HEK293 (cell line): ENCODE results near the gene SLCO1B3.

ENCODE experiments used
- CTCF ChIA-PET: fragments of 350-600 bp; formaldehyde crosslinking; extraction: SDS; loops from one replicate; lab custom pipeline; 2021; ENCODE audit warnings: antibody characterized with exemption; lab: Yijun Ruan, JAX
- POLR2A ChIA-PET: fragments of 300-600 bp; formaldehyde crosslinking; extraction: SDS; loops from one replicate; lab custom pipeline; 2020; ENCODE audit warnings: antibody characterized with exemption, inconsistent platforms; lab: Yijun Ruan, JAX
- H3K27ac ChIP-seq: fragments of 200-500 bp; sonication (Bioruptor generic); 2 replicates; pipeline ENCODE4 v1.5.1; 2014; ENCODE audit warnings: low read depth, low read length, control low read depth, inconsistent platforms; ENCODE audit errors: extremely low read depth
- H3K36me3 ChIP-seq, 2 experiments: fragments of 200-500 bp in 1 of 2; sonication (Bioruptor generic) in 1 of 2; 1 replicate in 1 of 2; 2 replicates in 1 of 2; pipeline ENCODE4 v1.5.1; 2014 to 2017; ENCODE audit warnings: inconsistent platforms in 2 of 2, low read length in 2 of 2; ENCODE audit not compliant: control insufficient read depth in 2 of 2, insufficient read depth in 1 of 2
- H3K4me1 ChIP-seq: fragments of 200-500 bp; sonication (Bioruptor generic); 2 replicates; pipeline ENCODE4 v1.5.1; 2014; ENCODE audit warnings: mild to moderate bottlenecking, low read length, inconsistent platforms; ENCODE audit not compliant: control insufficient read depth, insufficient read depth
- H3K4me3 ChIP-seq: 2 replicates; pipeline ENCODE4 v1.5.1; 2011; ENCODE audit warnings: low read depth, mild to moderate bottlenecking, control low read depth, low read length, moderate library complexity
- H3K9me3 ChIP-seq: fragments of 200-500 bp; sonication (Bioruptor generic); 2 replicates; pipeline ENCODE4 v1.5.1; 2014; ENCODE audit warnings: low read depth, low read length, inconsistent platforms; ENCODE audit not compliant: control insufficient read depth, insufficient read depth
- EGR2 ChIP-seq: fragments of 450-650 bp; formaldehyde crosslinking; IDR thresholded peaks from 2 replicates; pipeline ENCODE4 v1.5.1; 2016; ENCODE audit warnings: low read depth, missing biosample characterization, missing genetic modification characterization
- FEZF1 ChIP-seq: fragments of 450-650 bp; formaldehyde crosslinking; IDR thresholded peaks from 2 replicates; pipeline ENCODE4 v1.5.1; 2016; ENCODE audit warnings: missing biosample characterization, missing genetic modification characterization
- MEIS1 ChIP-seq: sonication (generic); formaldehyde crosslinking; IDR thresholded peaks from 2 replicates; pipeline ENCODE4 v1.8.1; 2022; ENCODE audit warnings: missing genetic modification reagents, mild to moderate bottlenecking, borderline replicate concordance
- SCRT2 ChIP-seq: fragments of 450-650 bp; formaldehyde crosslinking; IDR thresholded peaks from 2 replicates; pipeline ENCODE4 v1.5.1; 2016; ENCODE audit warnings: missing biosample characterization, missing genetic modification characterization
- SP3 ChIP-seq: fragments of 450-650 bp; formaldehyde crosslinking; IDR thresholded peaks from 2 replicates; pipeline ENCODE4 v1.5.1; 2016; ENCODE audit warnings: missing biosample characterization, missing genetic modification characterization
- SP7 ChIP-seq: fragments of 450-650 bp; formaldehyde crosslinking; IDR thresholded peaks from 2 replicates; pipeline ENCODE4 v1.5.1; 2016; ENCODE audit warnings: missing biosample characterization, missing genetic modification characterization
- TCF7L2 ChIP-seq: IDR thresholded peaks from 2 replicates; pipeline ENCODE4 v1.6.1; 2011; ENCODE audit warnings: low read depth, mild to moderate bottlenecking, inconsistent platforms, low read length, moderate library complexity, borderline replicate concordance
- TRIM28 ChIP-seq: IDR thresholded peaks from 2 replicates; pipeline ENCODE4 v1.6.1; 2011; ENCODE audit warnings: low read length, control low read depth, borderline replicate concordance
- ZBTB1 ChIP-seq: fragments of 450-650 bp; formaldehyde crosslinking; IDR thresholded peaks from 2 replicates; pipeline ENCODE4 v1.5.1; 2016; ENCODE audit warnings: missing biosample characterization, missing genetic modification characterization
- ZEB2 ChIP-seq: fragments of 450-650 bp; formaldehyde crosslinking; IDR thresholded peaks from 2 replicates; pipeline ENCODE4 v1.5.1; 2016; ENCODE audit warnings: missing biosample characterization, missing genetic modification characterization
- ZNF133 ChIP-seq: fragments of 450-650 bp; formaldehyde crosslinking; IDR thresholded peaks from 2 replicates; pipeline ENCODE4 v1.5.1; 2016; ENCODE audit warnings: missing biosample characterization, missing genetic modification characterization
- ZNF157 ChIP-seq: fragments of 450-650 bp; formaldehyde crosslinking; IDR thresholded peaks from 2 replicates; pipeline ENCODE4 v1.5.1; 2016; ENCODE audit warnings: missing biosample characterization, missing genetic modification characterization
- ZNF211 ChIP-seq: fragments of 450-650 bp; formaldehyde crosslinking; IDR thresholded peaks from 2 replicates; pipeline ENCODE4 v1.5.1; 2016; ENCODE audit warnings: low read depth, missing biosample characterization, missing genetic modification characterization
- ZNF350 ChIP-seq: fragments of 450-650 bp; formaldehyde crosslinking; IDR thresholded peaks from 2 replicates; pipeline ENCODE4 v1.5.0; 2017; ENCODE audit warnings: missing biosample characterization, mild to moderate bottlenecking, missing genetic modification characterization
- ZNF501 ChIP-seq: fragments of 450-650 bp; formaldehyde crosslinking; IDR thresholded peaks from 2 replicates; pipeline ENCODE4 v1.5.1; 2016; ENCODE audit warnings: missing biosample characterization, missing genetic modification characterization
- ZNF560 ChIP-seq: fragments of 450-650 bp; formaldehyde crosslinking; IDR thresholded peaks from 2 replicates; pipeline ENCODE4 v1.5.1; 2017; ENCODE audit warnings: missing biosample characterization, missing genetic modification characterization, borderline replicate concordance
- ZNF571 ChIP-seq: fragments of 450-650 bp; formaldehyde crosslinking; IDR thresholded peaks from 2 replicates; pipeline ENCODE4 v1.5.0; 2017; ENCODE audit warnings: missing biosample characterization, missing genetic modification characterization
- ZNF623 ChIP-seq: fragments of 450-650 bp; formaldehyde crosslinking; IDR thresholded peaks from 2 replicates; pipeline ENCODE4 v1.5.1; 2016; ENCODE audit warnings: missing biosample characterization, missing genetic modification characterization
- ZNF654 ChIP-seq: fragments of 450-650 bp; formaldehyde crosslinking; IDR thresholded peaks from 2 replicates; pipeline ENCODE4 v1.5.1; 2016; ENCODE audit warnings: low read depth, missing biosample characterization, missing genetic modification characterization
- ZNF791 ChIP-seq: fragments of 450-650 bp; formaldehyde crosslinking; IDR thresholded peaks from 2 replicates; pipeline ENCODE4 v1.5.1; 2016; ENCODE audit warnings: missing biosample characterization, missing genetic modification characterization
- ZNF792 ChIP-seq: fragments of 450-650 bp; formaldehyde crosslinking; IDR thresholded peaks from 2 replicates; pipeline ENCODE4 v1.5.1; 2016; ENCODE audit warnings: missing biosample characterization, missing genetic modification characterization
- ZNF837 ChIP-seq: fragments of 450-650 bp; formaldehyde crosslinking; IDR thresholded peaks from 2 replicates; pipeline ENCODE4 v1.5.1; 2016; ENCODE audit warnings: missing biosample characterization, missing genetic modification characterization
- ZSCAN23 ChIP-seq: fragments of 450-650 bp; formaldehyde crosslinking; IDR thresholded peaks from 2 replicates; pipeline ENCODE4 v1.5.1; 2016; ENCODE audit warnings: missing biosample characterization, missing genetic modification characterization
- ZSCAN30 ChIP-seq: fragments of 450-650 bp; IDR thresholded peaks from 2 replicates; pipeline ENCODE4 v1.5.1; 2018; ENCODE audit warnings: missing biosample characterization, mild to moderate bottlenecking, missing genetic modification characterization, moderate library complexity
- ZXDB ChIP-seq: fragments of 450-650 bp; formaldehyde crosslinking; IDR thresholded peaks from 2 replicates; pipeline ENCODE4 v1.5.1; 2016; ENCODE audit warnings: missing biosample characterization, missing genetic modification characterization
- TF ChIP-seq, protein P1 (sequence below): fragments of 450-650 bp; formaldehyde crosslinking; IDR thresholded peaks from 2 replicates; pipeline ENCODE4 v1.5.1; 2016; ENCODE audit warnings: missing biosample characterization, missing genetic modification characterization
- TF ChIP-seq, protein P2 (sequence below): fragments of 450-650 bp; formaldehyde crosslinking; IDR thresholded peaks from 2 replicates; pipeline ENCODE4 v1.5.1; 2016; ENCODE audit warnings: missing biosample characterization, missing genetic modification characterization, low read depth
- TF ChIP-seq, protein P3 (sequence below): fragments of 450-650 bp; formaldehyde crosslinking; IDR thresholded peaks from 2 replicates; pipeline ENCODE4 v1.5.1; 2016; ENCODE audit warnings: missing biosample characterization, missing genetic modification characterization

The SLCO1B3 gene

DNA sequence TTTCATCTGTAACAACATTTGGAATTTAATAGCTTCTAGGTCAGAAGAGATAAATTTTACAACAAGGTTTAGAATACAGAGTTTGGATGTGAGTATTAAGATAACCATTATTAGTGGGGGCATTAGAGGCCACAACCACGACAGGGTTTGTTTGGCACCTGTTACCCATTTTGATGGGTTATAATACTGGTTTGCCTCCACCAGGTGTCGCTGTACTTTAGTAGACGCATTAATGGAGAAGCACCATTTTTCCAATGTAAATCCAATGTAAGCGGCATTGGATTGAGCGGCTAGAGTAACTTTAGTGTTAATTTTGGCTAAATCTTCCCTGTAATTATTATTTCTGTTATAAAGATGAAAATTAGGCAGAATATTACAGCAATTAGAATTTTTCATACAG is 136.2 kb downstream of the SLCO1B3 start:
- no peaks in the 10 kb centered on the region for H3K36me3 ChIP-seq
- ChIA-PET CTCF (interaction anchor here (0.7 to 1.1 kb wide), 4 partner anchors 9 to 400 kb away, joined by 3 to 4 read pairs (median 3); no protein-coding TSS in a partner anchor), POLR2A (no interaction called here)
- no peak overlapping the region for H3K27ac ChIP-seq
- no peak overlapping the region for H3K4me3 ChIP-seq
- H3K4me1 ChIP-seq = no peaks in the 10 kb centered on the region
- TF ChIP-seq ZNF133 (tag by site-specific recombination) (no peak), ZBTB1 (tag by site-specific recombination) (no peak), ZSCAN23 (tag by site-specific recombination) (no peak), SCRT2 (peak; percentile 62), ZNF791 (tag by site-specific recombination) (no peak), EGR2 (tag by site-specific recombination) (no peak), TRIM28 (no peak), ZXDB (tag by site-specific recombination) (no peak), TCF7L2 (no peak), ZNF211 (no peak), FEZF1 (tag by site-specific recombination) (no peak), ZSCAN30 (tag by site-specific recombination) (no peak), ZNF654 (tag by site-specific recombination) (peak; percentile 22; the same call in 1 of the 2 replicates)
- no peaks in the 10 kb centered on the region for H3K9me3 ChIP-seq

DNA sequence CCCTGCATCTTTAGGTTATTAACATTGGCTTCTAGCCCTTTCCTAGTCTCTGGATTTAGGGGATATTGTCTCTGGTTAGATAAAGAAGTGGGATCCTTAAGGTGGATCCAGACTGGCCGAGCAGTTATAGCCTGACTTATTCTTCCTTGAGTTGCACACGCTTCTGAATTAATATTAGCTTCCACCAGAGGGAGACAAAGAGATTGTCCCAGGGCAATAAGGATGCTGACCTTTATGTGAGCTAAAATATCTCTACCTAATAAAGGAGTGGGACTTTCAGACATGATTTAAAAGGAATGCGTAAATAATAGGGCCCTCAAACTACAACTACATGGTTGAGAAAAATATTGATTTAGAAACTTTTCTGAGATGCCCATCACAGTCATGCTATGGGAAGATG is 139.7 kb downstream of the SLCO1B3 start:
- ChIA-PET POLR2A (no interaction called here), CTCF (interaction anchor here (0.6 to 2.0 kb wide), 14 partner anchors 8 to 1064 kb away, joined by 3 to 6 read pairs (median 4); no protein-coding TSS in a partner anchor)
- no peak overlapping the region for H3K4me3 ChIP-seq
- no peaks in the 10 kb centered on the region for H3K4me1 ChIP-seq
- H3K27ac ChIP-seq = no peak overlapping the region
- H3K36me3 ChIP-seq = no peaks in the 10 kb centered on the region
- TF ChIP-seq ZNF837 (tag by site-specific recombination) (no peak), ZNF501 (tag by site-specific recombination) (no peak), ZNF792 (tag by site-specific recombination) (no peak)
- TF ChIP-seq, all 188 proteins: peak for 0
- no peaks in the 10 kb centered on the region for H3K9me3 ChIP-seq

DNA sequence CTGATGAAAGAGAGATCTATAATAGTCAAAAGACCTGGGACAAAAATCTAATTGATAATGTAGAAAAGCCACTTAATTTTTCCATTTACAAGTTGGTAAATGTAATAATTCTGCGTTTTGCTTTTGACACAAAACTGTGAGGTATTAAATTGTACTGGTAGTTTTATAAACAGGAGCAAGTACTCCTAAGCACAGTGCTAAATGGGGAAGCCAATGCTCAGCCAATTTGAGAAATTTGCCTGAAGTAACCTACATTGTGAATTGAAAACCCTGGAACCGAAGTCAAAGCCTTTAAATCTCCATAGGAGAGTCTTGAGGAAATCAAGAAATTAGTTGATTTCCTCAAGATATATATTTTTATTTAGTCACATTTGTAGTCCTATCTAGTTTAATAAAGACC is 152.8 kb downstream of the SLCO1B3 start:
- no peaks in the 10 kb centered on the region for H3K36me3 ChIP-seq
- no peak overlapping the region for H3K27ac ChIP-seq
- H3K9me3 ChIP-seq = no peaks in the 10 kb centered on the region
- no peaks in the 10 kb centered on the region for H3K4me1 ChIP-seq
- no peak overlapping the region for H3K4me3 ChIP-seq
- CTCF ChIA-PET = no interaction called here
- POLR2A ChIA-PET = no interaction called here
- no peak for TF ChIP-seq ZNF350 (tag by site-specific recombination)
- no peak for TF ChIP-seq ZNF560 (tag by site-specific recombination)
- TF ChIP-seq, protein P1, sequence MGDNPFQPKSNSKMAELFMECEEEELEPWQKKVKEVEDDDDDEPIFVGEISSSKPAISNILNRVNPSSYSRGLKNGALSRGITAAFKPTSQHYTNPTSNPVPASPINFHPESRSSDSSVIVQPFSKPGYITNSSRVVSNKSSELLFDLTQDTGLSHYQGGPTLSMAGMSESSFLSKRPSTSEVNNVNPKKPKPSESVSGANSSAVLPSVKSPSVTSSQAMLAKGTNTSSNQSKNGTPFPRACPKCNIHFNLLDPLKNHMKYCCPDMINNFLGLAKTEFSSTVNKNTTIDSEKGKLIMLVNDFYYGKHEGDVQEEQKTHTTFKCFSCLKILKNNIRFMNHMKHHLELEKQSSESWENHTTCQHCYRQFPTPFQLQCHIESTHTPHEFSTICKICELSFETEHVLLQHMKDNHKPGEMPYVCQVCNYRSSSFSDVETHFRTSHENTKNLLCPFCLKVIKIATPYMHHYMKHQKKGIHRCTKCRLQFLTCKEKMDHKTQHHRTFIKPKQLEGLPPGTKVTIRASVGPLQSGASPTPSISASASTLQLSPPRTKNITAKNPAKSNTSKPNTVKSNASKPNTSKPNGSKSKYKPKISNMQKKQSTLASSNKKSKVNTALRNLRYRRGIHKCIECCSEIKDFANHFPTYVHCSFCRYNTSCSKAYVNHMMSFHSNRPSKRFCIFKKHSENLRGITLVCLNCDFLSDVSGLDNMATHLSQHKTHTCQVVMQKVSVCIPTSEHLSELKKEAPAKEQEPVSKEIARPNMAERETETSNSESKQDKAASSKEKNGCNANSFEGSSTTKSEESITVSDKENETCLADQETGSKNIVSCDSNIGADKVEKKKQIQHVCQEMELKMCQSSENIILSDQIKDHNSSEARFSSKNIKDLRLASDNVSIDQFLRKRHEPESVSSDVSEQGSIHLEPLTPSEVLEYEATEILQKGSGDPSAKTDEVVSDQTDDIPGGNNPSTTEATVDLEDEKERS (tag by site-specific recombination) = no peak
- no peak for TF ChIP-seq ZNF157 (tag by site-specific recombination)
- TF ChIP-seq, protein P2, sequence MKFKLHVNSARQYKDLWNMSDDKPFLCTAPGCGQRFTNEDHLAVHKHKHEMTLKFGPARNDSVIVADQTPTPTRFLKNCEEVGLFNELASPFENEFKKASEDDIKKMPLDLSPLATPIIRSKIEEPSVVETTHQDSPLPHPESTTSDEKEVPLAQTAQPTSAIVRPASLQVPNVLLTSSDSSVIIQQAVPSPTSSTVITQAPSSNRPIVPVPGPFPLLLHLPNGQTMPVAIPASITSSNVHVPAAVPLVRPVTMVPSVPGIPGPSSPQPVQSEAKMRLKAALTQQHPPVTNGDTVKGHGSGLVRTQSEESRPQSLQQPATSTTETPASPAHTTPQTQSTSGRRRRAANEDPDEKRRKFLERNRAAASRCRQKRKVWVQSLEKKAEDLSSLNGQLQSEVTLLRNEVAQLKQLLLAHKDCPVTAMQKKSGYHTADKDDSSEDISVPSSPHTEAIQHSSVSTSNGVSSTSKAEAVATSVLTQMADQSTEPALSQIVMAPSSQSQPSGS (tag by site-specific recombination) = no peak
- TF ChIP-seq MEIS1 = no peak
- TF ChIP-seq SP7 (tag by site-specific recombination) = no peak
- no peak for TF ChIP-seq ZNF571 (tag by site-specific recombination)
- no peak for TF ChIP-seq SP3 (tag by site-specific recombination)
- TF ChIP-seq ZNF623 (tag by site-specific recombination) = no peak
- no peak for TF ChIP-seq ZEB2 (tag by site-specific recombination)
- TF ChIP-seq, protein P3, sequence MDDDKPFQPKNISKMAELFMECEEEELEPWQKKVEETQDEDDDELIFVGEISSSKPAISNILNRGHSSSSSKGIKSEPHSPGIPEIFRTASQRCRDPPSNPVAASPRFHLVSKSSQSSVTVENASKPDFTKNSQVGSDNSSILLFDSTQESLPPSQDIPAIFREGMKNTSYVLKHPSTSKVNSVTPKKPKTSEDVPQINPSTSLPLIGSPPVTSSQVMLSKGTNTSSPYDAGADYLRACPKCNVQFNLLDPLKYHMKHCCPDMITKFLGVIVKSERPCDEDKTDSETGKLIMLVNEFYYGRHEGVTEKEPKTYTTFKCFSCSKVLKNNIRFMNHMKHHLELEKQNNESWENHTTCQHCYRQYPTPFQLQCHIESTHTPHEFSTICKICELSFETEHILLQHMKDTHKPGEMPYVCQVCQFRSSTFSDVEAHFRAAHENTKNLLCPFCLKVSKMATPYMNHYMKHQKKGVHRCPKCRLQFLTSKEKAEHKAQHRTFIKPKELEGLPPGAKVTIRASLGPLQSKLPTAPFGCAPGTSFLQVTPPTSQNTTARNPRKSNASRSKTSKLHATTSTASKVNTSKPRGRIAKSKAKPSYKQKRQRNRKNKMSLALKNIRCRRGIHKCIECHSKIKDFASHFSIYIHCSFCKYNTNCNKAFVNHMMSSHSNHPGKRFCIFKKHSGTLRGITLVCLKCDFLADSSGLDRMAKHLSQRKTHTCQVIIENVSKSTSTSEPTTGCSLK (tag by site-specific recombination) = no peak
